Ovary (tissue), 9 donors: ENCODE data around the gene CD200. TPM values are rescaled to one million over a fixed set of nuclear protein-coding genes. Genes with fewer than 3 reads are reported as not detected.
"Not testable (repeated sequence)": the region's sequence is repeated elsewhere in the genome, so short reads cannot be mapped to it uniquely, and the experiment has no call there.

ENCODE experiments used
- DNase-seq, 5 donors: peaks; one replicate each; pipeline ENCODE4 v3.0.0-alpha.2; 2019 to 2020
- H3K27ac ChIP-seq, 2 donors: fragments of 200-600 bp; one replicate each; pipeline versions ENCODE4 v1.5.1 to v1.8.0; 2019 to 2022
- H3K27me3 ChIP-seq: fragments of 200-600 bp; one replicate; pipeline ENCODE4 v1.8.0; 2022
- H3K36me3 ChIP-seq: fragments of 200-600 bp; sonication (generic); one replicate; pipeline ENCODE4 v1.5.1; 2019
- H3K4me1 ChIP-seq: one replicate; pipeline ENCODE4 v1.8.1; 2013; ENCODE audit warnings: mild to moderate bottlenecking, moderate library complexity; ENCODE audit not compliant: insufficient read depth
- H3K4me3 ChIP-seq: fragments of 200-600 bp; sonication (generic); one replicate; pipeline ENCODE4 v1.5.1; 2017
- H3K9me3 ChIP-seq, 2 donors: fragments of 200-600 bp in 1 of 2; sonication (generic) in 1 of 2; one replicate each; pipeline versions ENCODE4 v1.5.1 to v1.8.1; 2013 to 2019; ENCODE audit warnings: mild to moderate bottlenecking in 1 of 2, moderate library complexity in 1 of 2
- EP300 ChIP-seq: sonication (generic); formaldehyde crosslinking; IDR thresholded peaks from one replicate; pipeline ENCODE4 v1.6.1; 2017; ENCODE audit warnings: antibody characterized with exemption
- POLR2A ChIP-seq: fragments of 450-650 bp; IDR thresholded peaks from one replicate; pipeline ENCODE4 v1.6.1; 2017; ENCODE audit warnings: antibody characterized with exemption, mild to moderate bottlenecking, moderate library complexity
- WGBS, 3 donors: extraction: QIAGEN DNeasy Blood & Tissue Kit in 1 of 3; methylation state at CpG; one replicate each; pipeline versions ENCODE4 v1.1.5 to v1.1.7; 2013 to 2017; 5-methylcytosine and 5-hydroxymethylcytosine counted together
- intact Hi-C, 4 donors: fragments of 100-400 bp; cut with DNase I; formaldehyde crosslinking; loops; one replicate each; pipeline versions ENCODE4 v1.11.0 to v1.15.1; 2022 to 2023
- polyA plus RNA-seq, 2 donors: library from polyadenylated mRNA; stranded (reverse); fragments of 200-250 nt in 1 of 2; fragments of 350-450 nt in 1 of 2; fragmentation: Illumina TruSeq in 1 of 2; extraction: RNeasy Lipid Tissue Mini Kit (QIAGEN cat#74804) in 1 of 2; gene quantifications; one replicate each; pipeline ENCODE4 v1.2.3, GENCODE V29; 2013 to 2014
- total RNA-seq, 7 donors: library from RNA; depleted of rRNA in 2 of 7; stranded (reverse); fragments of >200 nt in 2 of 7; fragmentation: NEBNext Ultra II Directional in 3 of 7; extraction: Animal tissue kit (Norgen Biotek cat#: 25700) in 3 of 7; gene quantifications; one replicate each; pipeline versions ENCODE4 v1.1.0 to v1.2.4, GENCODE V29; 2016 to 2023
- TF ChIP-seq, protein P1 (sequence below), 3 donors: fragments of 450-650 bp in 2 of 3; fragments of 200-600 bp in 1 of 3; IDR thresholded peaks; one replicate each; pipeline versions ENCODE4 v1.5.1 to v1.8.0; 2016 to 2022; ENCODE audit warnings: antibody characterized with exemption in 3 of 3, mild to moderate bottlenecking in 1 of 3
- donor health status: DM: no; HTN: no; CAD: no; lungs with moderate emphysema.
- donor health status: DM: no; HTN: no; CAD: no.
- donor health status: Bipolar disorder and iron deficiency.
- donor health status: DM: yes; HTN: yes; CAD: no.
- donor health status: DM: no; HTN: no; CAD: no.
- donor health status: DM: yes; HTN: yes; CAD: no.

The CD200 gene
- total and polyA plus RNA-seq, 9 donors = 9.6 to 36.4 (median 17.0) TPM

GRCh38 chr3:112397556-112397955, 64.6 kb downstream of the CD200 start:
- no peak overlapping the region for H3K27ac ChIP-seq
- intact Hi-C loops = loop anchor here in 2 of 4 donors (10.0 kb wide), 1 partner anchor 63 kb away; the partner anchor contains the start of gene CD200 (in 2 of the 2)
- no peak overlapping the region for H3K4me3 ChIP-seq
- H3K27me3 ChIP-seq = no peaks in the 10 kb centered on the region
- no peaks in the 10 kb centered on the region for H3K36me3 ChIP-seq
- peaks cover 5% of the 10 kb centered on the region for H3K4me1 ChIP-seq
- TF ChIP-seq EP300 = no peak
- TF ChIP-seq, protein P1, sequence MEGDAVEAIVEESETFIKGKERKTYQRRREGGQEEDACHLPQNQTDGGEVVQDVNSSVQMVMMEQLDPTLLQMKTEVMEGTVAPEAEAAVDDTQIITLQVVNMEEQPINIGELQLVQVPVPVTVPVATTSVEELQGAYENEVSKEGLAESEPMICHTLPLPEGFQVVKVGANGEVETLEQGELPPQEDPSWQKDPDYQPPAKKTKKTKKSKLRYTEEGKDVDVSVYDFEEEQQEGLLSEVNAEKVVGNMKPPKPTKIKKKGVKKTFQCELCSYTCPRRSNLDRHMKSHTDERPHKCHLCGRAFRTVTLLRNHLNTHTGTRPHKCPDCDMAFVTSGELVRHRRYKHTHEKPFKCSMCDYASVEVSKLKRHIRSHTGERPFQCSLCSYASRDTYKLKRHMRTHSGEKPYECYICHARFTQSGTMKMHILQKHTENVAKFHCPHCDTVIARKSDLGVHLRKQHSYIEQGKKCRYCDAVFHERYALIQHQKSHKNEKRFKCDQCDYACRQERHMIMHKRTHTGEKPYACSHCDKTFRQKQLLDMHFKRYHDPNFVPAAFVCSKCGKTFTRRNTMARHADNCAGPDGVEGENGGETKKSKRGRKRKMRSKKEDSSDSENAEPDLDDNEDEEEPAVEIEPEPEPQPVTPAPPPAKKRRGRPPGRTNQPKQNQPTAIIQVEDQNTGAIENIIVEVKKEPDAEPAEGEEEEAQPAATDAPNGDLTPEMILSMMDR (IDR thresholded peaks at IDR 0.05) = no peak
- TF ChIP-seq POLR2A = no peak
- DNase-seq = no peak
- H3K9me3 ChIP-seq = no peaks in the 10 kb centered on the region

DNA sequence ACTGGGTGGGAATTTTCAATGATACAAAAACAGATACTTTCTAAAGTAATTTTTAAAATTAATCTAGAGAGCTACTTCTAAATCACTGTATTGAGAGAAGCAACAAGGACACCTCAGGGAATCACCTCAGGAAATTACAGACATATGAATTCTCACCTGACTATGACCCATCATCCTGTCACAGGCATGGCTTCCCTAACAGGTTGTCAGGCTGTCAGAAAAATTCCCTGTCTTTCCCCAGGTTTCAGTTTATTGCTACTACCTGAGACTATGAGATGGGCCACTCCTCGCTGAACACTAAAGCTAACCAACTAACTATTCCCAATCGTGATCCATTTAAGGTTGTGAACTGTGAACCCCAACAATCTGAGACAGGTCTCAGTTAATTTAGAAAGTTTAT, 66.1 kb downstream of the CD200 start:
- TF ChIP-seq, protein P1 (IDR thresholded peaks at IDR 0.05) = no peak
- no peak for TF ChIP-seq EP300
- TF ChIP-seq POLR2A = no peak
- no peaks in the 10 kb centered on the region for H3K36me3 ChIP-seq
- peaks cover 5% of the 10 kb centered on the region for H3K4me1 ChIP-seq
- 91 to 94% (median 92%) methylated on average over 2 of the region's 2 CpGs for WGBS, 3 donors
- no peak overlapping the region for H3K4me3 ChIP-seq
- H3K9me3 ChIP-seq = no peaks in the 10 kb centered on the region
- no peak overlapping the region for H3K27ac ChIP-seq
- H3K27me3 ChIP-seq = no peaks in the 10 kb centered on the region
- DNase-seq = no peak
- intact Hi-C loops = loop anchor here in 2 of 4 donors (10.0 kb wide), 1 partner anchor 64 kb away; the partner anchor contains the start of gene CD200 (in 2 of the 2)

DNA sequence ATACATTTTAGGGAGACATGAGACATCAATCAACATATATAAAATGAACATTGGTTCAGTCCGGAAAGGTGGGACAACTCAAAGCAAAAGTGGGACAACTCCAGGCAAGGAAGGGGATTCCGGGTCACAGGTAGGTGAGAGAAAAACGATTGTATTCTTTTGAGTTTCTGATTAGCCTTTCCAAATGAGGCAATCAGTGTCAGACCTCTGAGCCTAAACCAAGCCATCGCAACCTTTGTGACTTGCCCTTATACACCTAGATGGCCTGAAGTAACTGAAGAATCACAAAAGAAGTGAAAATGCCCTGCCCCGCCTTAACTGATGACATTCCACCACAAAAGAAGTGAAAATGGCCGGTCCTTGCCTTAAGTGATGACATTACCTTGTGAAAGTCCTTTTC, 66.6 kb downstream of the CD200 start:
- H3K9me3 ChIP-seq, H3K4me1 ChIP-seq, DNase-seq, H3K27ac ChIP-seq, H3K4me3 ChIP-seq, H3K36me3 ChIP-seq, H3K27me3 ChIP-seq: not testable (repeated sequence)
- 92 to 97% (median 93%) methylated on average over 5 to 6 of the region's 6 CpGs for WGBS, 3 donors
- intact Hi-C loops = loop anchor here in 2 of 4 donors (10.0 kb wide), 1 partner anchor 65 kb away; the partner anchor contains the start of gene CD200 (in 2 of the 2)

DNA sequence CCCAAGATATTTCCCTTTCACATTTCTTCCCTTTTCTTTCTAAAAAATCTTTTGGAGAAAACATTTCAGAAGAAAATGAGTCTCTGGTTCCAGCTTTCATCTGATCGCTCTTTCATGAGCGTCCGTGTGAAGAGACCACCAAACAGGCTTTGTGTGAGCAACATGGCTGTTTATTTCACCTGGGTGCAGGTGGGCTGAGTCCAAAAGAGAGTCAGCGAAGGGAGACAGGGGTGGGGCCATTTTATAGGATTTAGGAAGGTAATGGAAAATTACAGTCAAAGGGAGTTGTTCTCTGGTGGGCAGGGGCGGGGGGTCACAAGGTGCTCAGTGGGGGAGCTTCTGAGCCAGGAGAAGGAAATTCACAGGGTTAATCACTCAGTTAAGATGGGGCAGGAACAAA, 67.4 kb downstream of the CD200 start:
- H3K9me3 ChIP-seq, H3K36me3 ChIP-seq, intact Hi-C loops, DNase-seq, H3K4me1 ChIP-seq, H3K27ac ChIP-seq, H3K4me3 ChIP-seq, H3K27me3 ChIP-seq: not testable (repeated sequence)
- 92 to 95% (median 95%) methylated on average over 5 of the region's 5 CpGs for WGBS, 3 donors

- Histone ChIP-seq H3K9me3 (no peaks in the 10 kb centered on the region), H3K27ac (no peak overlapping the region), H3K4me3 (no peak overlapping the region), H3K27me3 (no peaks in the 10 kb centered on the region), H3K36me3 (no peaks in the 10 kb centered on the region), H3K4me1 (peaks cover 3% of the 10 kb centered on the region)
- TF ChIP-seq, protein P1 (IDR thresholded peaks at IDR 0.05) = no peak
- TF ChIP-seq POLR2A (no peak), EP300 (no peak)
- no peak for DNase-seq
- WGBS, 3 donors = 81 to 88% (median 85%) methylated on average over 2 of the region's 2 CpGs
- intact Hi-C loops = no loop called here
Observed at GRCh38 chr3:112401617-112402016, 68.7 kb downstream of the CD200 start.
